Measurements from ENCODE around the gene MESD. TPM values are rescaled to one million over a fixed set of nuclear protein-coding genes. Genes with fewer than 3 reads are reported as not detected.

MESD gene
- 14.4 TPM for total RNA-seq
- long read RNA-seq, full-length matches to known transcripts = 52 of 59 reads
- long read RNA-seq, partial matches to known transcripts = 4 of 59 reads
- long read RNA-seq, other reads (novel, unspliced or antisense) = 3 of 59 reads

DNA sequence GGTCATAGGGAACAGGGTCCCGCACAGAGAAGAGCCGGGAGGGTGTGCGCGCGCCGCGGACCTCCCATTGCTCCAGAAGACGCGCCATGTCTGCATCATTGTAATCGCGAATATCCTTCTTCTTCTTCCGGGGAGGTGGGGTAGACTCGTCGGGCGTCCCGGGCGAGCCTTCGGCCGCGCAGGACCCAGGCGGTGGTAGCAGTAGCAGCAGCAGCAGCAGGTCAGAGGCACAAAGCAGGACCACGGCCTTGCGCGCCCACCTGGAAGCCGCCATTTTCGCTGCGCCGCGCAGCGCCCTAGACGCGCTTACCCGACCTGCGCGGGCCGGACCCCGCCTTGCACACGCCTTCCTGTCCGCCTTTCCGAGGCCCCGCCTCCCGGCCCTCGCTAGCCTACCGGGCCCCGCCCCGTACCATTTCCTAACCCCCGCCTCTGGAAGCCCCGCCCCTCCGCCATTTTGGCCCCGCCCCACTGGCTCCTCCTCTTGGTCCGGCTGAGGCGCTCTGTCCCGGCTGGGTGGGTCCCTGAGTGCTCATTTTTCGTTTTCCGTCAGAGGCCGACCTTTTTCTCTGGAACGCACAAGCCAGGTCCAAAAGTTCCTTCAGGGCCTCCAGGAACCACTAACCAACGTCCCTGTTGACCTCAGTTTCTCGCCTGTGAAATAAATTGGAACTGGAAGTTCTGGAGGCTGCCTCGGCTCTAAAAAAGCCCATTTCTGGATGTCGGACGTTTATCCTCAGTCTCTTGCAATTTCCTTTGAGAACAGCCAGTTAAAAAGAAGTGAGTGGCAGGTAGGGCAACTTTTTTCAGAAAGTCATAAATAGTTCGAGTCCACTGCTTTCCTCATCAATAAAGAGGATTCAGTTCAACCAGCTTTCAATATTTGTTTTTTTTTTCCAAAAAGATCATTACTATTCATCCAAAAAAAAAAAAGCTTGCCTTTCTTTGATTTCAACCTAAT lies at the start of gene MESD:
Gene MESD, minus strand, starts transcription at position 302 of the 961 bp plus-strand sequence. Its CDS starts 28 bp downstream, at position 274.
- intact Hi-C loops (cut with micrococcal nuclease) = no loop called here
- peak; percentile 99 for DNase-seq
- ATAC-seq = peak; percentile 98

GRCh38 chr15:81038975-81039607 lies 49.5 kb upstream of the MESD start:
- DNase-seq = no peak
- ATAC-seq = peak; percentile 63
- intact Hi-C loops (cut with micrococcal nuclease) = no loop called here

- intact Hi-C loops (cut with micrococcal nuclease) = no loop called here
- DNase-seq (no peak), ATAC-seq (no peak)
These were observed 48.5 kb upstream of the MESD start for GRCh38 chr15:81037952-81038743.

- DNase-seq (no peak), ATAC-seq (peak; percentile 48)
- intact Hi-C loops (cut with micrococcal nuclease) = no loop called here
These were observed 43.9 kb upstream of the MESD start for GRCh38 chr15:81033508-81033907.

DNA sequence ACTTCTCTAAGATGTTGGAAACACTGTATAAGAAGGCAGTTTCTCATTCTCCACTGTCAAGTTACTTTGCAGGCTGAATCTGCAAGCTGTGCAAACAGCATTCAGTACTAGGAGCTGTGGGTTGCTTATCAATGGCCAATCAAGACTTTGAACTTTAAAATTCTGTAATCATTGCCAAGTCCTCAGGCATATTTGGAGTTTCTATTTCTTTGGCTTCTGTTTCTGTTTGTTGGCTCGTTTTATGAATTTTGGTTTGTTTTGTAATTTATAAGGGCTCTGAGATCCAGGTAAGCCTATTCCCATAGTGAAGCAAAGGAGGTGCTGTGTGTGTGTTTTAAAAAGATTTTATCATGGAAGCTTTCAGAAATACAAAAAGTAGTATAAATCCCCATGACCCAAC lies 43.2 kb upstream of the MESD start:
- intact Hi-C loops (cut with micrococcal nuclease) = no loop called here
- DNase-seq (no peak), ATAC-seq (no peak)

DNA sequence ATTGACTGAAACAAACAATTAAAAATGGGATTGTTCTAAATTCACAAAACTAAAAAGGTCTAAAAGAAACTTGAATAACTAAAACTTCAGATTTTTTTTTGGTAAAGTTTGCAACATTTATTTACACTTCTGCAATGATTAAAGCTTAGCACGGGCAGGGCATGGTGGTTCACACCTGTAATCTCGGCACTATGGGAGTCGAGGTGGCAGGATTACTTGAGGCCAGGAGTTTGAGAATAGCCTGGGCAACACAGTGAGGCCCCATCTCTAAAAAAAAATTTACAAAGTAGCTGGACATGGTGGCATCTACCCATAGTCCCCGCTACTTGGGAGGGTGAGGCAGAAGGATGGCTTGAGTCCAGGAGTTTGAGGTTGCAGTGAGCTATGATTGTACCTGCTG lies 42.7 kb upstream of the MESD start:
- DNase-seq (no peak), ATAC-seq (no peak)
- intact Hi-C loops (cut with micrococcal nuclease) = no loop called here

DNA sequence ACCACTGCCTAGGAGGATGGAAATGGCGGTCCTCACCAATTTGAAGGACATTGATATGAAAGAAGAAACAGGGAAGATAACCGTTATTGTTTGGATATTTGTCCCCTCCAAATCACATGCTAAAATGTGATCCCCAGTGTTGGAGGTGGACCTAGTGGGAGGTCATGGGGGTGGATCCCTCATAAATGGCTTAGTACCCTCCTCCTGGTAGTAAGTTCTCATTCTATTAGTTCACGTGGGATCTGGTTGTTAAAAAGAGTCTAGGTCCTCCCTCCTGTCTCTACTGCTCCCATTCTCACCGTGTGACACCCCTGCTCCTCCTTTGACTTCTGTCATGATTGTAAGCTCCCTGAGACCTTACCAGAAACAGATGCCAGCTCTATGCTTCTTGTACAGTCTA lies 41.6 kb upstream of the MESD start:
- intact Hi-C loops (cut with micrococcal nuclease) = no loop called here
- DNase-seq (no peak), ATAC-seq (no peak)

DNA sequence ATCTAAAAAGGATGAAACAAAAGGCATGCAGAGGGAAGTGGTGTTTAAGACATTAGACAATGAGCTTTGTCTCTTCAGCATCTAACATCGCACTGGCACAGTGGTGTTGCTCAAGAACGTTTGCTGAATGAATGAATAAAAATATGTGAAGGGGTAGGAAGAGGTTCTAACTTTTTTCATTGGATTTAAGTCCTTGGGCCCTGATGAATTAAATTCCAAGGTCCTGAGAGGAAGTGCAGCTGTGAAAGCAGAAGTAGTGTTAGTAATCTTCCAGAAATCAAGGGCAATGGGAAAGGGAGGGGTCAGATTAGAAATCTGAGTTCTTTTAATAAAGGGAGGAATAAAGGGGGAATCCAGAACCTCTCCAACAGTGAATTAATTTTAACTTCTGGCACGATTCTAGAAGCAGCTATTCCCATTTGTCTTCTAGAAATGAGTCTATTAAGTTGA lies 40.7 kb upstream of the MESD start:
- ATAC-seq = peak; percentile 43
- DNase-seq = no peak
- intact Hi-C loops (cut with micrococcal nuclease) = no loop called here

DNA sequence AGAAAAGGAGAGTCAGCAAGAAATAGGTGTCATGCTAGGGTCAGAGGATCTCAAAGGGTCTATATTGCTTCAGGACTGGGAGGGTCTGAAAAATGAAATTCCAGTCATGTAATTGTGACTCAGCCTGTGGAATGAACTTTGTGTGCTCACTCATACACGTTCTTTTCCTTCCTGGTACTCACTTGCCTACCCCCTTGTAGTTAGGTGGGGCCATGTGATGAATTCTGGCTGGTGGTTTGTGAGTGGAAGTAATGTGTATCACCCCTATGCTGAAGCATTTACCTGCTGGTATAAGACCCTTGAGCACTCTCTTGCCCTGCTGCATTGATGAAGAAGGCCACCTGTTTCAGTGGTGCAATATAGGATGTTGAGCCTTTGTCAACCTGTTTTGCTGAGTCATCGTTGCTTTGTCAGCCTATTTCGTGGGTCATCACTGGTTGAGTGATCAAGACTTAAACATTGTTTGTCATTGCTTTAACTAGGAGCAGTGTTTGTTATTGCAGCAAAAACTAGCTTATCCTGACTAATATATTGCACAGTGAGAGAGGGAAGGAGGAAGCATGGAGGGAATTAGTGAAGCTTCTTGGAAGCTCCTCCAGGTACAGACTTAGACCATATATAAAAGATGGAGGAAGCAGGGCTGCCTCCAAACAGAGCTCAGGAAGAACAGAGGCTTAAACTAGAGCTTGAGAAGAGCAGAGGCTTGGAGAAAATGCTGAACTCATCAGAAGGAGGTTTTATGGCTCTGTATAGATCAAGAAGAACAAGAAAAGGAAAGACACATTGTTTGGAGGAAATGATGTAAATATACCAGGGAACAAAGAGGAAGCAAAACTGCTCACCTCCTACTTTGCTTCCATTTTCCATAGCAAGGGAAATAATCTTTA lies 40.0 kb upstream of the MESD start:
- no peak for DNase-seq
- intact Hi-C loops (cut with micrococcal nuclease) = no loop called here
- peak; percentile 45 for ATAC-seq

GRCh38 chr15:81026836-81027599 lies 37.4 kb upstream of the MESD start:
- no peak for DNase-seq
- no peak for ATAC-seq
- intact Hi-C loops (cut with micrococcal nuclease) = no loop called here

DNA sequence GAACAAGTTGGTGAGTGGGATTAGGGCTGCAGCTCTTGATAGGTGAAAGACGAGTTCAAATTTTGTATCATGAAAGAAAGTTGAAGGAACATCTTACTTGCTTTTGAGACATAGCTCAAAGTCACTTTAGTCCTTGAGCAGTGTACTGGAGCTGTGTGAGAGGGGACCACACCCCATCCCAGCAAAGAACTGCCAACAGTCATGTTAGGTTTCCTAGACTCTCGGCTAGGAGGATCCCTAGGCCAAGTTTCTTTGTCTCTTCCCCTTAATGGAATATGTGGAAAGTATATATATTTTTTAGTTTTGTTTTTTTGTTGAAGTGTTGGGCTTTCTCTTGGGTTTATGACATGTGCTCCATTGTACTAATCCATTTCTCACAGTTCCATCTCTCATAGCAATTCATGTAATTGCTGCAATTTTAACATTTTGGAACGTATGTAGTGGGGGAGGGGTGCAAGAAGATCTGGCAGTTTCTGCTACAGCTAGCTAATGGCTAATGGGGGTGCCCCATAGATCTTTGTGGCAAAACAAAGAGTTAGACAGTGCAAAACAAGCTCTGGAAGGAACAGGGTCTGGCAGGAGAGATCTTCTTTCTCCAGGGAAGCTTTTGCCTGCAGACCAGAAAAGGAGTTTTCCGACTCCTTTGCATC lies 36.2 kb upstream of the MESD start:
- intact Hi-C loops (cut with micrococcal nuclease) = no loop called here
- no peak for ATAC-seq
- DNase-seq = no peak

- no peak for ATAC-seq
- intact Hi-C loops (cut with micrococcal nuclease) = no loop called here
- no peak for DNase-seq
These were observed 35.3 kb upstream of the MESD start for GRCh38 chr15:81024936-81025335.

DNA sequence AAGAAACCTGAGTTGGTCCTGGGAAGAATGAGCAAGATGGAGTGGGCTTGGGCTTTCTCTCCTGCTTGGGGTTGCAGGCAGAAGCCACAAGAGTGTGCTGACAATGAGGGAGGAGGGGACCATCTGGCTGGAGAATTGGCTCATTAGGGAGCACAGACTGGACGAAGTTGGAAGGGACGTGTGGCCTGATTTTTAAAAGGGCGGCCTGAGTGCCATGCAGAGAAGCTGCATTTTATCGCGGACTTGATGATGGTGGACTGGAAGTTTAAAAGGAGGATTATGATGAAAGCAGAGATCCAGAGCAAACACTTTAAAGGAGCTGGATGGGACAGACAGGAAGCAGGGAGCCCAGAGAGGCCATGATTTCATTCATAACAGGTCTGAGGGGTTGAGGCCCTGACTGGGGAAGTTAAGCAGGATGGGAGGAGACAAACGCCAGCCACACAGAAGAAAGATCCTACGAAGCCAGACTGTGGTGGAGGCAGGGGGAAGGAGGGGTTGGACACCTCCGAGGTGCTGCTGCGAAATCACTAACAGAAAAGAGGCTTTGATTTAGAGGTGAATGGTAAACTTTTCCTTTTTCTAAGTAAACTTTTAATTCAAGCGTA lies 34.8 kb upstream of the MESD start:
- ATAC-seq (peak; percentile 33), DNase-seq (no peak)
- intact Hi-C loops (cut with micrococcal nuclease) = no loop called here

DNA sequence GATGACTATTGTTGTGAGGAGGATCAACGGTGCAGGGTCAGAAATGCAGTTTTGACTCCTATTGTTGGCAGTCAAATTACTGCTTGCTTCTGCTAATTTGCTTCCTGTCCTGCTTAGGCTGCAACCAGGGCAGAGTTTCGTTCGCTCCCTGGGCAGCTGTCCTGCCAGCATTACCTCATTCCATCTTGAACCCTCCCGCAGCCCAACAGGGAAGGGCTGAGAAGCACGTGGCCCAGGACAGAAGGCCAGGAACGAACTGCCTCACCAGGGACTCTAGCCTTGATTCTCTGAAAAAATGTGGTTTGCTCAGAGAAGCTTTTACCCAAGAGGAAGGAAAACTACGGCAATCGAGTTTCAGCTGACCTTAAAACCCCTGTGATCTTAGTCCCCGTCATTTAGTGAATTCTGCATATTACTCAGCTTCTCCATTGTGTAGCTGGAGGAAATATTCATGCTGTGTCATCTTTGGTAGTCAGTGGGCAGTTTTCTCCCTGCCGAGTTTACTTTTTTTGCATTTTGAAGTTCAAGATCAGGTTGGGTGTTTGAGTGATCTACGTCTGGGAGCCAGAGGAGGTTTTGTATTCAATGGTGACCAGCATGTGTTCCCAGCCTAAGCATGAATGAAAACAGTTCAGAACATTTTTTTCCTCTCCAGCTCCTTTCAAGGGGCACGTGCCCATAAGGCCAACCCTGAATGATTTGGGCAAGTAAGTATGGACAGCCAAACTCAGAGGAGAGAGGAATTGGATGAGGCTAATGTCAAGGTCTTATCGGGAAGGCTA lies 34.1 kb upstream of the MESD start:
- ATAC-seq (peak; percentile 98), DNase-seq (peak; percentile 82)
- intact Hi-C loops (cut with micrococcal nuclease) = no loop called here

GRCh38 chr15:81021321-81021720 lies 31.7 kb upstream of the MESD start:
- intact Hi-C loops (cut with micrococcal nuclease) = no loop called here
- ATAC-seq = no peak
- no peak for DNase-seq

GRCh38 chr15:81018197-81018596 lies 28.6 kb upstream of the MESD start:
- intact Hi-C loops (cut with micrococcal nuclease) = no loop called here

More at GRCh38 chr15:81018197-81018596, 28.6 kb upstream of the MESD start:
- DNase-seq (no peak), ATAC-seq (no peak)
